Stimulated activated CD4-positive, alpha-beta T cell treated with anti-CD3 and anti-CD28 coated beads, Interleukin-12 subunit alpha, Interleukin-12 subunit beta, amount 100 ng/mL, for 48 hours (primary cell): ENCODE data around the gene NRP2.

Source experiments
- DNase-seq, 3 donors: peaks; one replicate each; pipeline ENCODE4 v3.0.0-alpha.2; 2020; ENCODE audit warnings: low read depth in 2 of 3, low spot score in 1 of 3

Gene NRP2

GRCh38 chr2:205682239-205682970 is at the start of gene NRP2:
Gene NRP2 (plus strand): TSS chr2:205682501. CDS start chr2:205683291, 790 bp downstream.
- peak in 1 of 3 donors; percentile 37 for DNase-seq

GRCh38 chr2:205633994-205634393 is 48.3 kb upstream of the NRP2 start:
- DNase-seq = no peak

- DNase-seq = no peak
These were observed 45.6 kb upstream of the NRP2 start for GRCh38 chr2:205636549-205637319.

- no peak for DNase-seq
These were observed 45.0 kb upstream of the NRP2 start for GRCh38 chr2:205637320-205637602.

GRCh38 chr2:205637779-205638503 is 44.4 kb upstream of the NRP2 start:
- no peak for DNase-seq

- no peak for DNase-seq
These were observed 41.6 kb upstream of the NRP2 start for GRCh38 chr2:205640716-205641115.

- DNase-seq = no peak
These were observed 39.5 kb upstream of the NRP2 start for GRCh38 chr2:205642599-205643356.

GRCh38 chr2:205643391-205643885 is 38.9 kb upstream of the NRP2 start:
- no peak for DNase-seq

GRCh38 chr2:205644018-205644417 is 38.3 kb upstream of the NRP2 start:
- no peak for DNase-seq

- no peak for DNase-seq
These were observed 35.6 kb upstream of the NRP2 start for GRCh38 chr2:205646680-205647079.

GRCh38 chr2:205650450-205650849 is 31.9 kb upstream of the NRP2 start:
- DNase-seq = no peak

GRCh38 chr2:205650931-205651330 is 31.4 kb upstream of the NRP2 start:
- DNase-seq = no peak

- no peak for DNase-seq
These were observed 30.6 kb upstream of the NRP2 start for GRCh38 chr2:205651719-205652118.

- no peak for DNase-seq
These were observed 27.3 kb upstream of the NRP2 start for GRCh38 chr2:205654878-205655605.

GRCh38 chr2:205655779-205656456 is 26.4 kb upstream of the NRP2 start:
- DNase-seq = no peak

- DNase-seq = no peak
These were observed 25.8 kb upstream of the NRP2 start for GRCh38 chr2:205656461-205656860.

GRCh38 chr2:205656941-205657340 is 25.4 kb upstream of the NRP2 start:
- no peak for DNase-seq

- DNase-seq = no peak
These were observed 24.7 kb upstream of the NRP2 start for GRCh38 chr2:205657579-205657978.

GRCh38 chr2:205658068-205658467 is 24.2 kb upstream of the NRP2 start:
- no peak for DNase-seq

GRCh38 chr2:205658572-205658971 is 23.7 kb upstream of the NRP2 start:
- DNase-seq = no peak
